HT-29 (cell line): Measurements from ENCODE around the gene ZNF716. TPM values are rescaled to one million over a fixed set of nuclear protein-coding genes. Genes with fewer than 3 reads are reported as not detected.
"Not testable (repeated sequence)": the region's sequence is repeated elsewhere in the genome, so short reads cannot be mapped to it uniquely, and the experiment has no call there.

Experiments used
- DNase-seq: peaks from one replicate; pipeline ENCODE4 v3.0.0-alpha.2; 2015; ENCODE audit warnings: low spot score
- total RNA-seq: library from RNA; depleted of rRNA; stranded (reverse); fragments of >200 nt; shearing (Covaris generic); gene quantifications from 2 replicates; pipeline ENCODE4 v1.2.3, GENCODE V29; 2014; rRNA removed

ZNF716 gene
- not detected in 2 replicates for total RNA-seq

GRCh38 chr7:57449904-57450303 is at the start of gene ZNF716:
ZNF716 (plus strand) TSS chr7:57450177; CDS start chr7:57450289, 112 bp downstream.
- no peak for DNase-seq

- DNase-seq = no peak
Measured at GRCh38 chr7:57400531-57401155, 49.3 kb upstream of the ZNF716 start.

GRCh38 chr7:57403051-57403450 is 46.9 kb upstream of the ZNF716 start:
- not testable (repeated sequence) for DNase-seq

- no peak for DNase-seq
Measured at GRCh38 chr7:57403601-57404342, 46.2 kb upstream of the ZNF716 start.

DNA sequence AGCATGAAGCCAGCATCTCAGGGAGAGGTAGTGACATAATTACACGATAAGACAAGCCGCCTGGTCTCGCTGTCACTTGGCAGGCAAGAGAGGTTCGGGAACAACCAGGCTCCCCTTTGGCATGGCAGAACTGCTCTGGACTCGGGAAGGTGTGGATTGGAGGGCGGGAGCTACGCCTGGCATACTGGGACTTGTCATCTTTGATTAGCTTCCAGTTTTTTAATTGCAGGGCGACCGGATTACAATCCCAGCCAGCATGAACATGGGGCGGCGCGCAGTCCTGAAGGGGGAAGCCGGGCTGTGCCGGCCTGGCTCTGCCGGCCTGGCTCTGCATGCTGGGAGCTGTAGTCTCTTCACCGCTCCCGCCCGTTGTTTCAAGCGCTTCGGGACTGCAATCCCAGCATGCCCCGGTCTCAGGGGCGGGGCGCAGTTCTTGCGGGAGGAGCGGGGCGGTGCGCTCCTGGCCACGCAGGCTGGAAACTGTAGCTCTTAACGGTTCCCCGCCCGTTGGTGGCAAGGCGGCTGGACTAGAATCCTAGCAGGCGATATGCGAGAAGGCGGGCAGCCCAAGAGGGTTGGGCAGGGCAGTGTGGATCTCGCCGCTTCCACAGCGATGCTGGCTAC is 45.5 kb upstream of the ZNF716 start:
- DNase-seq = no peak

DNA sequence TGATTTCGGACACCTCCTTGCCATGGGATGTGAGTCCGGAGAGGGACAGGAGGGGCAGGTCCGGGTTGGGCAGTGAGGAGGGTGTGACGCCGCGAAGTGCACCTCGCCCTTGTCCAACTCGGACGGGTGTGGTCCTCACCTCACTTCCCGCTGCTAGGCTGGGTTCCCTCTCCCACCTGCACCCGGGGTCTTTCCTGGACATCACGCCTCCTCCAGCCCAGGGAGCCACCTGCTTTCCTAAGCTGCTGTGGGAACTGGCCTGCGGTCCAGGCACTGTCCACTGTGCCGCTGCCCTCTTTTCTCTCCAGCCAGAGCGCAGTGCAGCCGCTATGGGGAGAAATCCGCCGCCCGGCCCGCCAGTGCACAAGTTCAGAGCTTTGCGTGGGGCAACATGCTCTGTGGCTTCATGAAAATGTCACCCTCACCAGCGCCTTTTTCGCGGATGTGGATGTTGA is 45.0 kb upstream of the ZNF716 start:
- DNase-seq = no peak

GRCh38 chr7:57407125-57407524 is 42.9 kb upstream of the ZNF716 start:
- no peak for DNase-seq

DNA sequence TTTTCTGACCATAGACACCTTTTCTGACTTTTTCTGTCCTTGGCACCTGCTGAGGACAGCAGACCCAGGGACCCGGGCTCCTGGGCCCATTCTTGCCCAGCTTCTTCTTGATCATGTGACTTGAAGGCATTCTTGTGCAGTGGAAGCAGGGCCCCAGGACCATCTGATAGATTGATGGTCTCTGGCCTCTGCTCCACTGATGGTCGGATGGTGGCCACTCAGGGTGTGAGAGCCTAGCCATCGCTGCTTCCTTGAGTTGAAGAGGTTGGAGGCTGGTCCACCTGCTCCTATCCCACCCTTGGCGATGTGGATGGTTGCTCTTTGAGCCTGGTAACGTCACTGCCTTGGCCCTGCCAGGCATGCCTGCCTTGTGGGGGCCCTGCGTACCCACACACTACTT is 37.8 kb upstream of the ZNF716 start:
- DNase-seq = no peak

GRCh38 chr7:57412618-57413017 is 37.4 kb upstream of the ZNF716 start:
- no peak for DNase-seq

GRCh38 chr7:57413529-57414398 is 36.2 kb upstream of the ZNF716 start:
- DNase-seq = no peak

- DNase-seq = no peak
Measured at GRCh38 chr7:57414415-57414814, 35.6 kb upstream of the ZNF716 start.

- DNase-seq = no peak
Measured at GRCh38 chr7:57414852-57415251, 35.1 kb upstream of the ZNF716 start.

DNA sequence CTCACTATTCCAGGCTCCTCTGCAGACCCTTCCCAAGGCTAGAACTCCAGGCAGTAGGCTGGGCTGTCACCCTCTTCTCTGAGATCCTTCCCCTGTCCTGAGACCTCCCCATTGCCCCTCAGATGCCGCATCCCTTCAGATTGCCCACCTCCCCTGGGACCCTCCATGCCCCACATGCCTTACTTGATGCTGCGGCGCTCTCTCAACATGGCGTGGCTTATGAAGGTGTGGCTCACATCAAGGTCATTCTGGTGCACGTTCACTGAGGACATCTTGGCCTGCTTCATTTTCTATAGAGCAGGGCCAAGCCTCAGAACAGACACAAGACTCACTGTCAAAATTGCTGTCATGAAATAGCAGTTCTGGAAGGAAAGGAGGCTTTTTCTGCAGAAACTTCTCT is 34.7 kb upstream of the ZNF716 start:
- DNase-seq = no peak

DNA sequence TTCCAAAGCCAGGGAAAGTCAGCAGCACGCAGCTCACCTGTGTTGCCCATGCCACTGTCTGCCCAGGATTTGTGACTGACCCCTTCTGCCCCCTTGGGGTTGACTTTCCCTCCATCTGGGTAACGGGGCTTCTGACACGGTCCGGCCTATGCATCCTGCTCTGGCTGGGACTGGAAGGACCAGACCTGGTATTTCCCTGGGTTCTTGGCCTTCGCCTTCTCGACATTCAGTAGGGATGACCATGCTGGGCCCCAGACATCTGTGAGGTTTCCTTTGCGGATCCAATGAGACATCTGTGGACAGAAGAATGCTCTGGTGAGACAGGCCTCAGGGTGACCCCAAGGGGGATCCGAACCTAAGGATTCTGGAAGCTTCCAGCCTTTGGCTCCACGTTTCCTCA is 34.2 kb upstream of the ZNF716 start:
- no peak for DNase-seq

GRCh38 chr7:57416601-57417358 is 33.2 kb upstream of the ZNF716 start:
- no peak for DNase-seq

DNA sequence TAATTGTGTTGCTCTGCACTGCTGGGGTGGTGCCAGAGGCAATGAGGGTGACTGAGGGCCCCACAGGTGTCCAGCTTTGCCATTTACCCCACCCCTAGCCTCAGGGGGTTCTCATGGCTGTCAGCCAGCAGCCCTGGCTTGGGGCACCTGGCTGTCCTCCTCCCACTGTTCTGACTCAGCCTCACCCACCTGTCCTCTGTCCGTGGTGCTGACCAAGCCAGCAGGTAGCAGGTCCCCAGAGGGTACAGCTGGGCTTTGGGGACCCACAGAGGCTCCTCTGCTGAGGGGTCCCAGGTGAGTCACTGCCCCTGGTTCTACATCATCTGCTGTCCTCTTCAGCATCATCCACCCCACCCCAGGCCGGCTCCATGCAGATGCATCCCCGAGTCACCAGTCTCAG is 32.2 kb upstream of the ZNF716 start:
- no peak for DNase-seq

GRCh38 chr7:57423768-57424167 is 26.2 kb upstream of the ZNF716 start:
- DNase-seq = no peak

GRCh38 chr7:57424515-57425238 is 25.3 kb upstream of the ZNF716 start:
- no peak for DNase-seq

DNA sequence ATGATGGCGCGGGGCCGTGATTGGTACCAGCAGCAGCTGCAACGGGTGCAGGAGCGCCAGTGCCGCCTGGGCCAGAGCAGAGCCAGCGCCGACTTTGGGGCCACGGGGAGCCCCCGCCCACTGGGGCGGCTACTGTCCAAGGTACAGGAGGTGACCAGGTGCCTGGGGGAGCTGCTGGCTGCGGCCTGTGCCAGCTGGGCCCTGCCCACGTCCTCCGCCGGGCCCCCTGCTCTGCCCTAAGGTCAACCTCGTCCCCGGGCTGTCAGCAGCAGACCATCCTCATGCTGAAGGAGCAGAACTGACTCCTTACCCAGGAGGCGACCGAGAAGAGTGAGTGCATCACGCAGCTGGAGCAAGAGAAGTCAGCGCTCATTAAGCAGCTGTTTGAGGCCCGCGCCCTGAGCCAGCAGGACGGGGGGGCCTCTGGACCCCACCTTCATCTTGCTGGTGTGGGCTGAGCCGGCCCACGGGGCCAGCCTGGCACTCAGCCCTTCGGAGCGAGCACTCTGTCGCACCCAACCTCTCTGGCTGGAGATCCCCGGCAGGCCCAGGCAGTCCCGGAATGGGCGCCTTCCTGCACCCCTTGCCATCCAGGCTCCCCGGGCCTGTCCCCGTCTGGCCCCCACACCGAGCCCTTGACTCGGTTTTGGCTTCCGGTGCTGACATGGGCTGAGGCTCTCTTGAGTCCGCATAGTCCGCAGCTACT is 24.6 kb upstream of the ZNF716 start:
- no peak for DNase-seq
